HepG2 (cell line): ENCODE results near the gene NUDT3. TPM values are rescaled to one million over a fixed set of nuclear protein-coding genes. Genes with fewer than 3 reads are reported as not detected.
A peak's percentile ranks its signal among the peaks of the same experiment; 100 is the strongest.

Source experiments
- MATR3 ChIP-seq: sonication (generic); formaldehyde crosslinking; IDR thresholded peaks from 2 replicates; pipeline ENCODE4 v1.4.0; 2020; ENCODE audit warnings: missing genetic modification reagents
- ONECUT2 ChIP-seq: sonication (generic); formaldehyde crosslinking; IDR thresholded peaks from 2 replicates; pipeline ENCODE4 v1.4.0; 2020; ENCODE audit warnings: missing genetic modification reagents
- RXRA ChIP-seq: sonication (generic); formaldehyde crosslinking; IDR thresholded peaks from 2 replicates; pipeline ENCODE4 v1.5.1; 2020; ENCODE audit warnings: missing genetic modification reagents
- SMARCE1 ChIP-seq: fragments of 450-650 bp; IDR thresholded peaks from 2 replicates; pipeline ENCODE4 v1.6.1; 2017; ENCODE audit warnings: borderline replicate concordance
- TSC22D2 ChIP-seq: sonication (generic); formaldehyde crosslinking; IDR thresholded peaks from 2 replicates; pipeline ENCODE4 v1.5.1; 2020; ENCODE audit warnings: missing genetic modification reagents, mild to moderate bottlenecking, borderline replicate concordance
- ZBTB34 ChIP-seq: sonication (generic); formaldehyde crosslinking; IDR thresholded peaks from 2 replicates; pipeline ENCODE4 v1.8.0; 2022; ENCODE audit warnings: mild to moderate bottlenecking, missing genetic modification reagents
- ZBTB44 ChIP-seq: sonication (generic); formaldehyde crosslinking; IDR thresholded peaks from 2 replicates; pipeline ENCODE4 v1.4.0; 2020; ENCODE audit warnings: missing genetic modification reagents
- ZKSCAN5 ChIP-seq: sonication (generic); formaldehyde crosslinking; IDR thresholded peaks from 2 replicates; pipeline ENCODE4 v1.5.1; 2020; ENCODE audit warnings: mild to moderate bottlenecking, missing genetic modification reagents
- ZMYM2 ChIP-seq: sonication (generic); formaldehyde crosslinking; IDR thresholded peaks from 2 replicates; pipeline ENCODE4 v1.8.0; 2022; ENCODE audit warnings: mild to moderate bottlenecking, missing genetic modification reagents
- ZNF276 ChIP-seq: sonication (generic); formaldehyde crosslinking; IDR thresholded peaks from 2 replicates; pipeline ENCODE4 v1.4.0; 2020; ENCODE audit warnings: mild to moderate bottlenecking, low read depth, missing genetic modification reagents
- ZNF652 ChIP-seq: IDR thresholded peaks from 2 replicates; pipeline ENCODE4 v1.6.1; 2016; ENCODE audit warnings: low read depth, borderline replicate concordance
- ZNF850 ChIP-seq: sonication (generic); formaldehyde crosslinking; conservative IDR thresholded peaks from 2 replicates; pipeline ENCODE4 v1.9.0; 2021; ENCODE audit warnings: mild to moderate bottlenecking, missing genetic modification reagents
- polyA plus RNA-seq, 8 experiments: library from polyadenylated mRNA; depleted of rRNA in 3 of 8; stranded (reverse) in 7 of 8; unstranded in 1 of 8; fragments of >200 nt; fragmentation: Illumina TruSeq in 4 of 8; extraction: Trizol in 4 of 8; gene quantifications; 2 replicates each; pipeline versions ENCODE4 v1.2.1 to v1.2.3, GENCODE V29; 2011 to 2016; ENCODE audit warnings: low read depth in 4 of 8, missing spikeins in 1 of 8, mixed read lengths in 1 of 8; ENCODE audit not compliant: insufficient read depth in 1 of 8
- total RNA-seq, 5 experiments: library from RNA; depleted of rRNA; stranded (reverse); fragments of >200 nt; fragmentation: Illumina TruSeq; extraction: Trizol; gene quantifications; 2 replicates each; pipeline ENCODE4 v1.2.3, GENCODE V29; 2016; ENCODE audit warnings: low read depth in 1 of 5
- TF ChIP-seq, protein P1 (sequence below): sonication (generic); formaldehyde crosslinking; IDR thresholded peaks from 2 replicates; pipeline ENCODE4 v1.8.0; 2022; ENCODE audit warnings: missing genetic modification reagents, mild to moderate bottlenecking, inconsistent platforms, borderline replicate concordance
- TF ChIP-seq, protein P2 (sequence below), 2 experiments: sonication (generic) in 1 of 2; formaldehyde crosslinking in 1 of 2; IDR thresholded peaks; 2 replicates each; pipeline versions ENCODE4 v1.4.0 to v1.6.1; 2018 to 2020; ENCODE audit warnings: missing genetic modification reagents in 2 of 2, borderline replicate concordance in 1 of 2, low read depth in 1 of 2, mild to moderate bottlenecking in 1 of 2, missing biosample characterization in 1 of 2
- TF ChIP-seq, protein P3 (sequence below): sonication (generic); formaldehyde crosslinking; IDR thresholded peaks from 2 replicates; pipeline ENCODE4 v1.5.0; 2020; ENCODE audit warnings: missing genetic modification reagents
- TF ChIP-seq, protein P4 (sequence below): sonication (generic); formaldehyde crosslinking; IDR thresholded peaks from 2 replicates; pipeline ENCODE4 v1.4.0; 2020; ENCODE audit warnings: missing genetic modification reagents, mild to moderate bottlenecking, borderline replicate concordance

The NUDT3 gene
- total and polyA plus RNA-seq, 2 of the 13 experiments (the other 11 are each of a cell fraction or from before 2014, with no cell fraction given) = 20.2 to 20.6 TPM

GRCh38 chr6:34236443-34237315 is 155.8 kb downstream of the NUDT3 start, which contains the start of gene HMGA1 (continued):
- TF ChIP-seq SMARCE1 (no peak), ZNF276 (CRISPR knock-in tag) (no peak), ZMYM2 (CRISPR knock-in tag) (no peak), RXRA (CRISPR knock-in tag) (no peak), ZNF850 (CRISPR knock-in tag) (no peak), TSC22D2 (CRISPR knock-in tag) (no peak), ZBTB34 (CRISPR knock-in tag) (no peak), ZKSCAN5 (CRISPR knock-in tag) (no peak), ZBTB44 (CRISPR knock-in tag) (no peak), MATR3 (no peak), ZNF652 (CRISPR knock-in tag) (no peak), ONECUT2 (CRISPR knock-in tag) (no peak)
- TF ChIP-seq, protein P1, sequence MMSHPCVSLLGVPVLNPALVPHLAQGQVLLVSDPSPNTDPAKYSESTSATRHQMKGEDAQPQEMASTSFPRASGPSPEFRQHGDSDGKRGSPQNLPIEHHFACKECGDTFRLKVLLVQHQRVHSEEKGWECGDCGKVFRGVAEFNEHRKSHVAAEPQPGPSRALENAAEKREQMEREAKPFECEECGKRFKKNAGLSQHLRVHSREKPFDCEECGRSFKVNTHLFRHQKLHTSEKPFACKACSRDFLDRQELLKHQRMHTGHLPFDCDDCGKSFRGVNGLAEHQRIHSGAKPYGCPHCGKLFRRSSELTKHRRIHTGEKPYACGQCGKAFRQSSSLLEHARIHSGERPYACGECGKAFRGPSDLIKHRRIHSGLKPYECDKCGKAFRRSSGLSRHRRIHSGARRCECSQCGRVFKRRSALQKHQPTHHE = no peak
- TF ChIP-seq, protein P2, sequence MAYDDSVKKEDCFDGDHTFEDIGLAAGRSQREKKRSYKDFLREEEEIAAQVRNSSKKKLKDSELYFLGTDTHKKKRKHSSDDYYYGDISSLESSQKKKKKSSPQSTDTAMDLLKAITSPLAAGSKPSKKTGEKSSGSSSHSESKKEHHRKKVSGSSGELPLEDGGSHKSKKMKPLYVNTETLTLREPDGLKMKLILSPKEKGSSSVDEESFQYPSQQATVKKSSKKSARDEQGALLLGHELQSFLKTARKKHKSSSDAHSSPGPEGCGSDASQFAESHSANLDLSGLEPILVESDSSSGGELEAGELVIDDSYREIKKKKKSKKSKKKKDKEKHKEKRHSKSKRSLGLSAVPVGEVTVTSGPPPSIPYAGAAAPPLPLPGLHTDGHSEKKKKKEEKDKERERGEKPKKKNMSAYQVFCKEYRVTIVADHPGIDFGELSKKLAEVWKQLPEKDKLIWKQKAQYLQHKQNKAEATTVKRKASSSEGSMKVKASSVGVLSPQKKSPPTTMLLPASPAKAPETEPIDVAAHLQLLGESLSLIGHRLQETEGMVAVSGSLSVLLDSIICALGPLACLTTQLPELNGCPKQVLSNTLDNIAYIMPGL (CRISPR knock-in tag; IDR thresholded peaks at IDR 0.05; ENCODE audit: borderline replicate concordance in 1 of 2, low read depth in 1 of 2) = peak in 1 of 2 experiments; percentile 65; a peak in 1 of 4 replicates
- TF ChIP-seq, protein P3, sequence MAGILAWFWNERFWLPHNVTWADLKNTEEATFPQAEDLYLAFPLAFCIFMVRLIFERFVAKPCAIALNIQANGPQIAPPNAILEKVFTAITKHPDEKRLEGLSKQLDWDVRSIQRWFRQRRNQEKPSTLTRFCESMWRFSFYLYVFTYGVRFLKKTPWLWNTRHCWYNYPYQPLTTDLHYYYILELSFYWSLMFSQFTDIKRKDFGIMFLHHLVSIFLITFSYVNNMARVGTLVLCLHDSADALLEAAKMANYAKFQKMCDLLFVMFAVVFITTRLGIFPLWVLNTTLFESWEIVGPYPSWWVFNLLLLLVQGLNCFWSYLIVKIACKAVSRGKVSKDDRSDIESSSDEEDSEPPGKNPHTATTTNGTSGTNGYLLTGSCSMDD = no peak
- TF ChIP-seq, protein P4, sequence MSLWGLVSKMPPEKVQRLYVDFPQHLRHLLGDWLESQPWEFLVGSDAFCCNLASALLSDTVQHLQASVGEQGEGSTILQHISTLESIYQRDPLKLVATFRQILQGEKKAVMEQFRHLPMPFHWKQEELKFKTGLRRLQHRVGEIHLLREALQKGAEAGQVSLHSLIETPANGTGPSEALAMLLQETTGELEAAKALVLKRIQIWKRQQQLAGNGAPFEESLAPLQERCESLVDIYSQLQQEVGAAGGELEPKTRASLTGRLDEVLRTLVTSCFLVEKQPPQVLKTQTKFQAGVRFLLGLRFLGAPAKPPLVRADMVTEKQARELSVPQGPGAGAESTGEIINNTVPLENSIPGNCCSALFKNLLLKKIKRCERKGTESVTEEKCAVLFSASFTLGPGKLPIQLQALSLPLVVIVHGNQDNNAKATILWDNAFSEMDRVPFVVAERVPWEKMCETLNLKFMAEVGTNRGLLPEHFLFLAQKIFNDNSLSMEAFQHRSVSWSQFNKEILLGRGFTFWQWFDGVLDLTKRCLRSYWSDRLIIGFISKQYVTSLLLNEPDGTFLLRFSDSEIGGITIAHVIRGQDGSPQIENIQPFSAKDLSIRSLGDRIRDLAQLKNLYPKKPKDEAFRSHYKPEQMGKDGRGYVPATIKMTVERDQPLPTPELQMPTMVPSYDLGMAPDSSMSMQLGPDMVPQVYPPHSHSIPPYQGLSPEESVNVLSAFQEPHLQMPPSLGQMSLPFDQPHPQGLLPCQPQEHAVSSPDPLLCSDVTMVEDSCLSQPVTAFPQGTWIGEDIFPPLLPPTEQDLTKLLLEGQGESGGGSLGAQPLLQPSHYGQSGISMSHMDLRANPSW (CRISPR knock-in tag) = no peak
